ENCODE measurements around the gene NVL.
A peak's percentile ranks its signal among the peaks of the same experiment; 100 is the strongest.
"Not testable (repeated sequence)": the region's sequence is repeated elsewhere in the genome, so short reads cannot be mapped to it uniquely, and the experiment has no call there.

NVL gene

GRCh38 chr1:224329842-224330753 is at the start of gene NVL:
TSS of gene NVL (minus strand) at chr1:224330172. CDS start at chr1:224330127, 45 bp downstream.
- peak; percentile 88 for DNase-seq

- no peak for DNase-seq
Measured at GRCh38 chr1:224378855-224379631, 49.1 kb upstream of the NVL start.

GRCh38 chr1:224377676-224378006 is 47.7 kb upstream of the NVL start:
- DNase-seq: peak; percentile 48

GRCh38 chr1:224375059-224375458 is 45.1 kb upstream of the NVL start:
- DNase-seq: no peak

- no peak for DNase-seq
Measured at GRCh38 chr1:224373008-224373590, 43.1 kb upstream of the NVL start.

GRCh38 chr1:224368409-224368808 is 38.4 kb upstream of the NVL start:
- DNase-seq: no peak

- DNase-seq: no peak
Measured at GRCh38 chr1:224359207-224359606, 29.2 kb upstream of the NVL start.

GRCh38 chr1:224358237-224358636 is 28.3 kb upstream of the NVL start:
- no peak for DNase-seq

GRCh38 chr1:224357626-224358124 is 27.7 kb upstream of the NVL start:
- DNase-seq: no peak

- DNase-seq: peak; percentile 94
Measured at GRCh38 chr1:224356685-224357625, 27.0 kb upstream of the NVL start, which contains the start of gene CNIH4. TSS of gene CNIH4 (plus strand) at chr1:224356879. CDS start at chr1:224356925, 46 bp downstream.

GRCh38 chr1:224353975-224354925 is 24.3 kb upstream of the NVL start:
- no peak for DNase-seq

GRCh38 chr1:224352436-224353085 is 22.6 kb upstream of the NVL start:
- not testable (repeated sequence) for DNase-seq

GRCh38 chr1:224349716-224350115 is 19.7 kb upstream of the NVL start:
- DNase-seq: not testable (repeated sequence)

- DNase-seq: no peak
Measured at GRCh38 chr1:224348137-224348536, 18.2 kb upstream of the NVL start.

- no peak for DNase-seq
Measured at GRCh38 chr1:224343679-224344078, 13.7 kb upstream of the NVL start.

GRCh38 chr1:224340453-224341384 is 10.7 kb upstream of the NVL start:
- DNase-seq: peak; percentile 36

GRCh38 chr1:224339442-224340033 is 9.6 kb upstream of the NVL start:
- no peak for DNase-seq

GRCh38 chr1:224338150-224338838 is 8.3 kb upstream of the NVL start:
- no peak for DNase-seq
